Liver (tissue), 9 donors: Measurements from ENCODE around the gene TCF7L1. TPM values are rescaled to one million over a fixed set of nuclear protein-coding genes. Genes with fewer than 3 reads are reported as not detected.

Experiments
- DNase-seq: peaks from one replicate; pipeline ENCODE4 v3.0.0-alpha.2; 2017; ENCODE audit warnings: low spot score
- H3K27ac ChIP-seq, 2 donors: one replicate each; pipeline ENCODE4 v1.7.0; 2013; ENCODE audit warnings: inconsistent platforms in 2 of 2, low read length in 2 of 2, control low read depth in 1 of 2, low read depth in 1 of 2, mild to moderate bottlenecking in 1 of 2
- H3K27me3 ChIP-seq, 4 donors: one replicate each; pipeline versions ENCODE4 v1.6.1 to v1.7.0; 2013; ENCODE audit warnings: low read length in 3 of 4, inconsistent platforms in 1 of 4, mild to moderate bottlenecking in 1 of 4, moderate library complexity in 1 of 4; ENCODE audit not compliant: control insufficient read depth in 4 of 4, insufficient read depth in 4 of 4
- H3K36me3 ChIP-seq, 4 donors: one replicate each; pipeline versions ENCODE4 v1.6.1 to v1.7.0; 2013; ENCODE audit warnings: low read length in 3 of 4, mild to moderate bottlenecking in 3 of 4, low read depth in 1 of 4, moderate library complexity in 1 of 4; ENCODE audit not compliant: control insufficient read depth in 4 of 4, insufficient read depth in 3 of 4
- H3K4me1 ChIP-seq, 4 donors: one replicate each; pipeline versions ENCODE4 v1.6.1 to v1.7.0; 2013; ENCODE audit warnings: low read length in 3 of 4, mild to moderate bottlenecking in 3 of 4, moderate library complexity in 1 of 4; ENCODE audit not compliant: control insufficient read depth in 4 of 4, insufficient read depth in 4 of 4
- H3K4me3 ChIP-seq, 3 donors: one replicate each; pipeline versions ENCODE4 v1.6.1 to v1.7.0; 2013; ENCODE audit warnings: low read length in 3 of 3, control low read depth in 1 of 3, low read depth in 1 of 3, mild to moderate bottlenecking in 1 of 3
- H3K9ac ChIP-seq, 2 donors: one replicate each; pipeline ENCODE4 v1.7.0; 2013; ENCODE audit warnings: low read length in 2 of 2, mild to moderate bottlenecking in 2 of 2, moderate library complexity in 2 of 2, control low read depth in 1 of 2, low read depth in 1 of 2
- H3K9me3 ChIP-seq, 4 donors: one replicate each; pipeline versions ENCODE4 v1.6.1 to v1.7.0; 2013; ENCODE audit warnings: low read length in 3 of 4; ENCODE audit not compliant: control insufficient read depth in 4 of 4
- ATF3 ChIP-seq: IDR thresholded peaks from 2 replicates; pipeline ENCODE4 v1.6.1; 2016; ENCODE audit warnings: antibody characterized with exemption
- CTCF ChIP-seq: fragments of 150-350 bp; IDR thresholded peaks from 2 replicates; pipeline ENCODE4 v1.5.1; 2017; ENCODE audit warnings: improper control_type of control experiment, low read depth, low read length; ENCODE audit not compliant: missing input control
- EGR1 ChIP-seq, 2 donors: IDR thresholded peaks; 2 replicates each; pipeline ENCODE4 v1.6.1; 2016 to 2018; ENCODE audit warnings: antibody characterized with exemption in 2 of 2, low read depth in 2 of 2
- FOXA2 ChIP-seq: IDR thresholded peaks from 2 replicates; pipeline ENCODE4 v1.6.1; 2016; ENCODE audit warnings: antibody characterized with exemption
- GABPA ChIP-seq, 2 donors: IDR thresholded peaks in 1 of 2; conservative IDR thresholded peaks in 1 of 2; 2 replicates each; pipeline ENCODE4 v1.6.1; 2016; ENCODE audit warnings: antibody characterized with exemption in 2 of 2, mild to moderate bottlenecking in 1 of 2, moderate library complexity in 1 of 2
- HNF4A ChIP-seq, 2 donors: conservative IDR thresholded peaks; 2 replicates each; pipeline ENCODE4 v1.6.1; 2016; ENCODE audit warnings: antibody characterized with exemption in 2 of 2, mild to moderate bottlenecking in 2 of 2
- HNF4G ChIP-seq: IDR thresholded peaks from 2 replicates; pipeline ENCODE4 v1.6.1; 2016; ENCODE audit warnings: antibody characterized with exemption
- JUND ChIP-seq, 2 donors: IDR thresholded peaks; 2 replicates each; pipeline ENCODE4 v1.6.1; 2016; ENCODE audit warnings: antibody characterized with exemption in 2 of 2
- MAX ChIP-seq: IDR thresholded peaks from 2 replicates; pipeline ENCODE4 v1.6.1; 2016; ENCODE audit warnings: antibody characterized with exemption
- NR2F2 ChIP-seq: IDR thresholded peaks from 2 replicates; pipeline ENCODE4 v1.6.1; 2016; ENCODE audit warnings: antibody characterized with exemption
- RAD21 ChIP-seq, 2 donors: IDR thresholded peaks; 2 replicates each; pipeline ENCODE4 v1.6.1; 2016; ENCODE audit warnings: antibody characterized with exemption in 2 of 2, mild to moderate bottlenecking in 2 of 2
- RXRA ChIP-seq, 2 donors: IDR thresholded peaks; 2 replicates each; pipeline ENCODE4 v1.6.1; 2017 to 2018; ENCODE audit warnings: antibody characterized with exemption in 2 of 2, mild to moderate bottlenecking in 1 of 2
- SP1 ChIP-seq: IDR thresholded peaks from 2 replicates; pipeline ENCODE4 v1.6.1; 2018; ENCODE audit warnings: antibody characterized with exemption, mild to moderate bottlenecking
- TAF1 ChIP-seq: conservative IDR thresholded peaks from 2 replicates; pipeline ENCODE4 v1.6.1; 2016; ENCODE audit warnings: antibody characterized with exemption, mild to moderate bottlenecking
- YY1 ChIP-seq: IDR thresholded peaks from 2 replicates; pipeline ENCODE4 v1.6.1; 2016; ENCODE audit warnings: antibody characterized with exemption, mild to moderate bottlenecking
- ZBTB33 ChIP-seq: IDR thresholded peaks from 2 replicates; pipeline ENCODE4 v1.6.1; 2016; ENCODE audit warnings: antibody characterized with exemption
- WGBS: extraction: QIAGEN DNeasy Blood & Tissue Kit; methylation state at CpG from one replicate; pipeline ENCODE4 v1.1.7; 2013; 5-methylcytosine and 5-hydroxymethylcytosine counted together
- polyA plus RNA-seq, 2 donors: library from polyadenylated mRNA; stranded (reverse) in 1 of 2; unstranded in 1 of 2; fragments of 200-250 nt in 1 of 2; fragments of >200 nt in 1 of 2; fragmentation: Nextera tagmentation in 1 of 2; extraction: Ambion mirVana in 1 of 2; gene quantifications; one replicate each; pipeline versions ENCODE4 v1.2.1 to v1.2.3, GENCODE V29; 2013 to 2015
- total RNA-seq, 2 donors: library from RNA; depleted of rRNA; stranded (reverse); fragments of >200 nt; gene quantifications; one replicate each; pipeline ENCODE4 v1.2.3, GENCODE V29; 2014
- TF ChIP-seq, protein P1 (sequence below): IDR thresholded peaks from 2 replicates; pipeline ENCODE4 v1.6.1; 2016; ENCODE audit warnings: antibody characterized with exemption, mild to moderate bottlenecking
- donor health status: healthy.
- donor health status: healthy.
- donor health status: healthy.
- donor health status: healthy.
- donor health status: healthy.

The TCF7L1 gene
- total and polyA plus RNA-seq, 4 donors = 1.6 to 6.0 (median 4.8) TPM

- WGBS = 85% methylated on average over 4 of the region's 4 CpGs
- TF ChIP-seq JUND (IDR thresholded peaks at IDR 0.05) (no peak), RXRA (IDR thresholded peaks at IDR 0.05) (no peak), RAD21 (IDR thresholded peaks at IDR 0.05) (no peak), SP1 (no peak), HNF4G (no peak), MAX (no peak), ATF3 (no peak), ZBTB33 (no peak), HNF4A (conservative IDR thresholded peaks at IDR 0.05) (no peak), CTCF (no peak), GABPA (IDR thresholded peaks at IDR 0.05 in 1 of 2, conservative IDR thresholded peaks at IDR 0.05 in 1 of 2) (no peak)
- H3K9me3 ChIP-seq = no peaks in the 10 kb centered on the region
- peaks cover 5 to 16% (median 11%) of the 10 kb centered on the region in 4 donors for H3K4me1 ChIP-seq
- no peak overlapping the region for H3K4me3 ChIP-seq
- no peak overlapping the region for H3K9ac ChIP-seq
- H3K27me3 ChIP-seq = no peaks in the 10 kb centered on the region
- no peaks in the 10 kb centered on the region for H3K36me3 ChIP-seq
- no peak overlapping the region for H3K27ac ChIP-seq
- DNase-seq = no peak
These were observed 112.7 kb downstream of the TCF7L1 start for GRCh38 chr2:85245891-85246290.

- Histone ChIP-seq H3K27ac (no peak overlapping the region), H3K9me3 (no peaks in the 10 kb centered on the region), H3K9ac (no peak overlapping the region), H3K27me3 (no peaks in the 10 kb centered on the region), H3K36me3 (no peaks in the 10 kb centered on the region), H3K4me1 (peaks cover 5 to 18% (median 14%) of the 10 kb centered on the region in 4 donors), H3K4me3 (no peak overlapping the region)
- WGBS = 88% methylated on average over 5 of the region's 5 CpGs
- TF ChIP-seq ATF3 (no peak), FOXA2 (no peak), GABPA (IDR thresholded peaks at IDR 0.05 in 1 of 2, conservative IDR thresholded peaks at IDR 0.05 in 1 of 2) (no peak), NR2F2 (no peak), HNF4A (conservative IDR thresholded peaks at IDR 0.05) (no peak), RXRA (IDR thresholded peaks at IDR 0.05) (no peak), TAF1 (no peak), SP1 (no peak), JUND (IDR thresholded peaks at IDR 0.05) (no peak), YY1 (no peak), MAX (no peak), ZBTB33 (no peak), EGR1 (IDR thresholded peaks at IDR 0.05; ENCODE audit: low read depth in 2 of 2) (no peak), CTCF (no peak), RAD21 (IDR thresholded peaks at IDR 0.05) (no peak)
- TF ChIP-seq, protein P1, sequence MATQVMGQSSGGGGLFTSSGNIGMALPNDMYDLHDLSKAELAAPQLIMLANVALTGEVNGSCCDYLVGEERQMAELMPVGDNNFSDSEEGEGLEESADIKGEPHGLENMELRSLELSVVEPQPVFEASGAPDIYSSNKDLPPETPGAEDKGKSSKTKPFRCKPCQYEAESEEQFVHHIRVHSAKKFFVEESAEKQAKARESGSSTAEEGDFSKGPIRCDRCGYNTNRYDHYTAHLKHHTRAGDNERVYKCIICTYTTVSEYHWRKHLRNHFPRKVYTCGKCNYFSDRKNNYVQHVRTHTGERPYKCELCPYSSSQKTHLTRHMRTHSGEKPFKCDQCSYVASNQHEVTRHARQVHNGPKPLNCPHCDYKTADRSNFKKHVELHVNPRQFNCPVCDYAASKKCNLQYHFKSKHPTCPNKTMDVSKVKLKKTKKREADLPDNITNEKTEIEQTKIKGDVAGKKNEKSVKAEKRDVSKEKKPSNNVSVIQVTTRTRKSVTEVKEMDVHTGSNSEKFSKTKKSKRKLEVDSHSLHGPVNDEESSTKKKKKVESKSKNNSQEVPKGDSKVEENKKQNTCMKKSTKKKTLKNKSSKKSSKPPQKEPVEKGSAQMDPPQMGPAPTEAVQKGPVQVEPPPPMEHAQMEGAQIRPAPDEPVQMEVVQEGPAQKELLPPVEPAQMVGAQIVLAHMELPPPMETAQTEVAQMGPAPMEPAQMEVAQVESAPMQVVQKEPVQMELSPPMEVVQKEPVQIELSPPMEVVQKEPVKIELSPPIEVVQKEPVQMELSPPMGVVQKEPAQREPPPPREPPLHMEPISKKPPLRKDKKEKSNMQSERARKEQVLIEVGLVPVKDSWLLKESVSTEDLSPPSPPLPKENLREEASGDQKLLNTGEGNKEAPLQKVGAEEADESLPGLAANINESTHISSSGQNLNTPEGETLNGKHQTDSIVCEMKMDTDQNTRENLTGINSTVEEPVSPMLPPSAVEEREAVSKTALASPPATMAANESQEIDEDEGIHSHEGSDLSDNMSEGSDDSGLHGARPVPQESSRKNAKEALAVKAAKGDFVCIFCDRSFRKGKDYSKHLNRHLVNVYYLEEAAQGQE = no peak
- DNase-seq = no peak
These were observed 113.2 kb downstream of the TCF7L1 start for GRCh38 chr2:85246348-85246747.
